ENCODE measurements around the gene FGG.

FGG gene

GRCh38 chr4:154612472-154613414, at the start of gene FGG:
FGG (minus strand) TSS chr4:154612656; CDS start chr4:154612609, 47 bp downstream.
- no peak for TF ChIP-seq CTCF (IDR thresholded peaks at IDR 0.05; ENCODE audit: insufficient read depth, low read length, poor library complexity, severe bottlenecking)
- Histone ChIP-seq H3K27me3 (replicated peaks; ENCODE audit: control insufficient read depth, insufficient read depth, low read length) (no peaks in the 10 kb centered on the region), H3K36me3 (ENCODE audit: control insufficient read depth, insufficient read depth, low read length) (no peaks in the 10 kb centered on the region), H3K4me3 (replicated peaks; ENCODE audit: low read depth, low read length) (no peak within 1 kb of the TSS)
- DNase-seq (ENCODE audit: extremely low read depth, insufficient read length): no peak

- Histone ChIP-seq H3K27me3 (replicated peaks; ENCODE audit: control insufficient read depth, insufficient read depth, low read length) (no peaks in the 10 kb centered on the region), H3K4me3 (replicated peaks; ENCODE audit: low read depth, low read length) (no peak overlapping the region), H3K36me3 (ENCODE audit: control insufficient read depth, insufficient read depth, low read length) (no peaks in the 10 kb centered on the region)
- no peak for TF ChIP-seq CTCF (IDR thresholded peaks at IDR 0.05; ENCODE audit: insufficient read depth, low read length, poor library complexity, severe bottlenecking)
- DNase-seq (ENCODE audit: extremely low read depth, insufficient read length): no peak
These were observed 47.6 kb upstream of the FGG start for GRCh38 chr4:154660052-154660451.

DNA sequence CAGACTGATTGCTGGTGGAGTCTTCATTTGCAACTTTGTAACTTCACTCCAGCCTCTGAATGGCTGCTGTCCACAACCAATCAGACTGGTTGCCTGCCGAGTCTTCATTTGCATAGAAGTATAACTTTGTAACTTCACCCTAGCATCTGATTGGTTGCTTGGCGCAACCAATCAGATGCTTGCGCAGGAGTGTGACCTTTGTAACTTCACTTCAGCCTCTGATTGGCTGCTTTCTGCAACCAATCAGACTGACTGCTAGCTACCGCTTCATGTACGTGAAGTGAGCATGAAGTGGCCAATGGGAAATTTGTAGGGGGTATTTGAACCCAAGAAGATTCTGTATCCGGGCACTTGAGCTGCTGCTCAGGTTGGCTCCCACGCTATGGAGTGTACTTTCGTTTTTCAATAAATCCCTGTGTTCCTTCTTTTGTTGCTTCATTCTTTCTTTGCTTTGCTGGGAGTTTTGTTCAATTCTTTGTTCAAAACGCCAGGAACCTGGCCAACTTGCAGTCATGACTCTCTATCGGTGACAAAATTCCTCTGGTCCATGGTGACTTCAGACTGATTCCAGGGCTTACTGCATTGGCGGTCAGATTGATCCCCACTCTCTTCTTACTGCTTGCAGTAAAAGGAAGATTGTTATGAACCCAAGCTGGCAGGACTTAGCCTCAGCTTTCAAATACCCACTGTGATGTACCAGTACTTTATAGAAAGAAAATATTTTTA, 46.4 kb upstream of the FGG start:
- no peak for DNase-seq (ENCODE audit: extremely low read depth, insufficient read length)
- Histone ChIP-seq H3K36me3 (ENCODE audit: control insufficient read depth, insufficient read depth, low read length) (no peaks in the 10 kb centered on the region), H3K27me3 (replicated peaks; ENCODE audit: control insufficient read depth, insufficient read depth, low read length) (no peaks in the 10 kb centered on the region), H3K4me3 (replicated peaks; ENCODE audit: low read depth, low read length) (no peak overlapping the region)
- TF ChIP-seq CTCF (IDR thresholded peaks at IDR 0.05; ENCODE audit: insufficient read depth, low read length, poor library complexity, severe bottlenecking): no peak

DNA sequence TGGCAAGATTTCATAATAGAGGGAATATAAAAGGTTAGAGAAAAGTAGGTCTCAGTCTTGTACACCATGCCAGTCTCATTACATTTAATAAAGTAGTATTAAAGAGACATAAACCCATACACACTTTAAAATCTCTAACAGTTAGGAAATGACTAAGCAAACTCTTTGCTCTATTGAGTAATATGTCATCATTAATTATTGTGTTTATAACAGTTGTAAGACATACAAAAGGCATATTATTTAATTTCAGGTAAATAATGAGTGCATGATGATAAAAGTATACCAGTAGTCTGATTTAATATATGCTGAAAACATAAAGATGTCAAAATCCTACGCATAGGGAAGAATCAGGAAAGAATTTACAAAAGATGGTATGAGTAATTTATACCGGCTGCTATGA, 31.0 kb upstream of the FGG start:
- no peaks in the 10 kb centered on the region for H3K27me3 ChIP-seq (replicated peaks; ENCODE audit: control insufficient read depth, insufficient read depth, low read length)
- H3K4me3 ChIP-seq (replicated peaks; ENCODE audit: low read depth, low read length): no peak overlapping the region
- H3K36me3 ChIP-seq (ENCODE audit: control insufficient read depth, insufficient read depth, low read length): no peaks in the 10 kb centered on the region
- DNase-seq (ENCODE audit: extremely low read depth, insufficient read length): no peak
- TF ChIP-seq CTCF (IDR thresholded peaks at IDR 0.05; ENCODE audit: insufficient read depth, low read length, poor library complexity, severe bottlenecking): no peak

- no peaks in the 10 kb centered on the region for H3K36me3 ChIP-seq (ENCODE audit: control insufficient read depth, insufficient read depth, low read length)
- TF ChIP-seq CTCF (IDR thresholded peaks at IDR 0.05; ENCODE audit: insufficient read depth, low read length, poor library complexity, severe bottlenecking): no peak
- no peak for DNase-seq (ENCODE audit: extremely low read depth, insufficient read length)
- no peak overlapping the region for H3K4me3 ChIP-seq (replicated peaks; ENCODE audit: low read depth, low read length)
- no peaks in the 10 kb centered on the region for H3K27me3 ChIP-seq (replicated peaks; ENCODE audit: control insufficient read depth, insufficient read depth, low read length)
These were observed 30.0 kb upstream of the FGG start for GRCh38 chr4:154642373-154643009.
